Mesothelial cell of epicardium (in vitro differentiated cells): Measurements from ENCODE around the gene SEMA5A. TPM values are rescaled to one million over a fixed set of nuclear protein-coding genes. Genes with fewer than 3 reads are reported as not detected.

Source experiments
- DNase-seq, 2 experiments: peaks; one replicate each; pipeline ENCODE4 v3.0.0; 2021; ENCODE audit warnings: low spot score in 2 of 2; ENCODE audit not compliant: unreplicated experiment in 2 of 2
- H3K27ac Mint-ChIP-seq: 2 replicates; pipeline ENCODE4 v1.8.0; 2021; ENCODE audit warnings: mixed read lengths
- H3K27me3 Mint-ChIP-seq: 2 replicates; pipeline ENCODE4 v1.8.0; 2021; ENCODE audit warnings: low read depth, mixed read lengths
- H3K36me3 Mint-ChIP-seq: 2 replicates; pipeline ENCODE4 v1.8.0; 2021; ENCODE audit warnings: mixed read lengths
- H3K4me1 Mint-ChIP-seq: 2 replicates; pipeline ENCODE4 v1.8.0; 2021; ENCODE audit warnings: mixed read lengths
- H3K4me3 Mint-ChIP-seq: 2 replicates; pipeline ENCODE4 v1.8.0; 2021; ENCODE audit warnings: mild to moderate bottlenecking, moderate library complexity, mixed read lengths
- H3K9me3 Mint-ChIP-seq: 2 replicates; pipeline ENCODE4 v1.8.0; 2021; ENCODE audit warnings: mixed read lengths
- total RNA-seq: library from RNA; stranded (reverse); gene quantifications from 3 replicates; pipeline ENCODE4 v1.2.1, GENCODE V29; 2021
- TF ChIP-seq, protein P1 (sequence below): fragments of 200-600 bp; sonication (generic); IDR thresholded peaks from one replicate; pipeline ENCODE4 v1.5.0; 2021; ENCODE audit warnings: antibody characterized with exemption; ENCODE audit not compliant: unreplicated experiment

SEMA5A gene
- total RNA-seq, 1 donor from 2014 or later, result 26.7 TPM

DNA sequence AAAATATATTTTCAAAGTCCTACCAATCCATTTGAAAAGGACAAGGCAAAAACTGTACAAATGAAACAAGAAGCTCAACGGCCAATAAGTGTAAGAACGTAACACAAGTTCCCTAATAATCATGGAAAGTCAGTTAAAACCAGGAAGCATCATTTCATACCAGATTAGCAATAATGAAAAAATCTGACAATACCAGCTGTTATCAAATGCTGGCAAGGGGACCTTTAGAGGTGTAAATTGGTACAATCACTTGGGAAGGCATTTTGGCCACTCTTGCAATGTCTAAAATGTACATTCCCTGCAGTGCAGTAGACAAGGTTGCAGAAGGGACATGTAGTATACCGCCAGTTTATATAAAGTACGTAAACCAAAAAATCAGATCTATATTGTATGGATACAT is 10.1 kb upstream of the SEMA5A start:
- no peaks in the 10 kb centered on the region for H3K27me3 Mint-ChIP-seq
- H3K27ac Mint-ChIP-seq, result no peak overlapping the region

DNA sequence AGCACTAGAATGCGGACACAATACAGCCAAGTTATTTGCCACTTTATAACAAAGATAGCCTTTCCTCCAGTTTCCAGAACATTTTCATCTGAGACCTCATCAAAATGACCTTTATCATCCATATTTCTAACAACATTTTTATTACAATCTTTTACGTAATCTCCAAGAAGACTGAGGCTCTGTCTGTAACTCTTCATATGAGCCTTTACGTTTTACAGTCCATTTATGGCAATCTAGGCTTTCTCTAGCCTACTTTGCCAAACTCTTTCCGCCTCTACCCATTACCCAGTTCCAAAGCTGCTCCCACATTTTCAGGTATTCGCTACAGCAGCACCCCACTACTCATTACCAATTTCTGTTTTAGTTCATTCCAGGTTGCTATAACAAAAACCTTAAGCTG is 8.2 kb upstream of the SEMA5A start:
- H3K4me3 Mint-ChIP-seq, result no peak overlapping the region
- DNase-seq, result no peak
- no peaks in the 10 kb centered on the region for H3K27me3 Mint-ChIP-seq
- H3K9me3 Mint-ChIP-seq, result peaks cover 11% of the 10 kb centered on the region
- no peak overlapping the region for H3K27ac Mint-ChIP-seq
- peaks cover 2% of the 10 kb centered on the region for H3K4me1 Mint-ChIP-seq
- TF ChIP-seq, protein P1, sequence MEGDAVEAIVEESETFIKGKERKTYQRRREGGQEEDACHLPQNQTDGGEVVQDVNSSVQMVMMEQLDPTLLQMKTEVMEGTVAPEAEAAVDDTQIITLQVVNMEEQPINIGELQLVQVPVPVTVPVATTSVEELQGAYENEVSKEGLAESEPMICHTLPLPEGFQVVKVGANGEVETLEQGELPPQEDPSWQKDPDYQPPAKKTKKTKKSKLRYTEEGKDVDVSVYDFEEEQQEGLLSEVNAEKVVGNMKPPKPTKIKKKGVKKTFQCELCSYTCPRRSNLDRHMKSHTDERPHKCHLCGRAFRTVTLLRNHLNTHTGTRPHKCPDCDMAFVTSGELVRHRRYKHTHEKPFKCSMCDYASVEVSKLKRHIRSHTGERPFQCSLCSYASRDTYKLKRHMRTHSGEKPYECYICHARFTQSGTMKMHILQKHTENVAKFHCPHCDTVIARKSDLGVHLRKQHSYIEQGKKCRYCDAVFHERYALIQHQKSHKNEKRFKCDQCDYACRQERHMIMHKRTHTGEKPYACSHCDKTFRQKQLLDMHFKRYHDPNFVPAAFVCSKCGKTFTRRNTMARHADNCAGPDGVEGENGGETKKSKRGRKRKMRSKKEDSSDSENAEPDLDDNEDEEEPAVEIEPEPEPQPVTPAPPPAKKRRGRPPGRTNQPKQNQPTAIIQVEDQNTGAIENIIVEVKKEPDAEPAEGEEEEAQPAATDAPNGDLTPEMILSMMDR, result no peak
- peaks cover 37% of the 10 kb centered on the region for H3K36me3 Mint-ChIP-seq

More for the DNA sequence above, 10.1 kb upstream of the SEMA5A start:
- peaks cover 22% of the 10 kb centered on the region for H3K36me3 Mint-ChIP-seq
- TF ChIP-seq, protein P1, result no peak
- H3K9me3 Mint-ChIP-seq, result peaks cover 11% of the 10 kb centered on the region
- DNase-seq, result no peak
- peaks cover 7% of the 10 kb centered on the region for H3K4me1 Mint-ChIP-seq
- H3K4me3 Mint-ChIP-seq, result no peak overlapping the region

DNA sequence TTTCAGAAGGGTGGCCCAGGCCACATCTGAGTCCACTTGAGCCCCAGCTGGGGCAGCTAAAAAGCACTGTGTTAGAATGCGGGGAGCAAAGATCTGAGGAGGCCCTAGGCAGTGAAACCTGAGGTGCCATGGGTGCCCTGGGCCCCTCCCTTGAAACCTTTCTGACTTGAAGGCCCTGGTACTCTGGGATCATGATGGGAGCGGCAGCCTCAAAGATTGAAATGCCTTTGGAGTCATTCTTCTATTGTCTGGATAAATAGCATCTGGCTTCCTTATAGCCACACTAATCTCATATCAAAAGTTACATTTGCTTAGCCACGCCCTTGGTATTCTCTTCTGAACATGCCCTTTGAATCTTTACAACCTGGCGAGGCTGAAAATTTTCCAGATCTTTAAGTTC is 7.7 kb upstream of the SEMA5A start:
- H3K27ac Mint-ChIP-seq, result no peak overlapping the region
- no peak overlapping the region for H3K4me3 Mint-ChIP-seq
- H3K27me3 Mint-ChIP-seq, result no peaks in the 10 kb centered on the region
- DNase-seq, result no peak
- peaks cover 42% of the 10 kb centered on the region for H3K36me3 Mint-ChIP-seq
- H3K9me3 Mint-ChIP-seq, result peaks cover 11% of the 10 kb centered on the region
- TF ChIP-seq, protein P1, result no peak
- H3K4me1 Mint-ChIP-seq, result peaks cover 2% of the 10 kb centered on the region

DNA sequence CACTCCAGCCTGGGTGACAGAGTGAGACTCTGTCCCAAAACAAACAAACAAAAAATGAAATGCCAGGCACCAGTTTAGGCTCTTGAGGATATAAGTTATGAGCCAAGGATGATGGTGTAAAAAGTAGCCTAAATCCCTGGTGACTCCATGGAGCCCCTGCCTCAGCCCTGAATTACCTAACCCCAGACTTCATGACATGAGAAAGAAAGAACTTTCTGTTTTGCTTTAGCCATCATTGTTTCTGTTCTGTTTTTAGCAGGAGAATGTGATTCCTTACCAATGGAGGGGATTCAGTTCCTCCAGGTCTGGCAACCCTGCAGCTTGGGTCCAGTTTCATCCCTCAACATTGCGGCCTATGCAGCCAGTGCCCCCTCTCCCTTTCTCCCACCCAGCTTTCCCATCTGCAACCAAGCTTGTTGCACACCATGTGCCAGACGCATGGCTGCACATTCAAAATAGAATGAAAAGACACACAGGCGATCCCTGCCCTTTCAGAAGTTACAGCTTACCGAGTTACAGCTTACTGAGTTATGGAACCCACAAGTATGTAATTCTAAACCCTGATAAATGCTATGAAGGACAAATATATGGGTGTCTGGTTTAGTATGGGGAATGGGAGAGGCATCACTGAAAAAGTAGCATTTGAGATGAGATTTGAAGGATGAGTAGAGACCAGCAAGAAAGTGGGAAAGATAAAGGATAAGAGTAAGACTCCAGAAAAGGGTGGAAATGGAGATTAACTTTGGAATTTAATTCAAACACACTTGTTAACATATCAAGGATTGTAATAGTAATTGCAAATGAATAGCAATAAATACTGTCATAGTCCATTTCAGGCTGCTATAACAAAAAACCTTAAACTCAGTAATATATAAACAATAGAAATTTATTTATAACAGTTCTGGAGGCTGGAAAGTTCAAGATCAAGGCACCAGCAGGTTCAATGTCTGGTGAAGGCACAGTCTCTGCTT is 6.0 kb upstream of the SEMA5A start:
- H3K36me3 Mint-ChIP-seq, result peaks cover 42% of the 10 kb centered on the region
- peaks cover 11% of the 10 kb centered on the region for H3K4me1 Mint-ChIP-seq
- no peak overlapping the region for H3K27ac Mint-ChIP-seq
- H3K9me3 Mint-ChIP-seq, result peaks cover 8% of the 10 kb centered on the region
- H3K4me3 Mint-ChIP-seq, result no peak overlapping the region
- DNase-seq, result no peak
- no peaks in the 10 kb centered on the region for H3K27me3 Mint-ChIP-seq
- TF ChIP-seq, protein P1, result no peak

DNA sequence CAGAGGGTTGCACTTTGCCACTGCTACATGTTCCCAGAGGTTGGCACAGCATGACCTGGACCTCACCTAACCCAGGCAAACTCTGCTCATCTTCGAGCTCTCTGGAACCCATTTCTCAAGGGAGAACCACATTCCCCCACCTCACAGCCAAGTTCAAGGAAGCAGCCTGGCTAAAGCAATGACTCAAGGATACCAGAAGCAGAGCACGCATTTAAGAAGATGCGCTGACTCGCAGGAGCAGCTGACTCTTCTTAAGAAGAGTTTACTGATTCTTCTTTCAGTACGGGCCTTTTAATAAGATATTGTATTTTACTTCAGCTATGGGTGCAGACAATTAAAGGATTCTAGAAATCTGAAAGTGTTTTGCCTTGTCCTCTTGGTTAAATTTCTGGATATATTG is 4.1 kb upstream of the SEMA5A start:
- no peak for DNase-seq
- Mint-ChIP-seq H3K4me1 (peaks cover 16% of the 10 kb centered on the region), H3K36me3 (peaks cover 42% of the 10 kb centered on the region), H3K27me3 (no peaks in the 10 kb centered on the region), H3K9me3 (no peaks in the 10 kb centered on the region), H3K27ac (no peak overlapping the region), H3K4me3 (no peak overlapping the region)
- TF ChIP-seq, protein P1, result no peak
